ENCODE data around the gene CCDC177. TPM values are rescaled to one million over a fixed set of nuclear protein-coding genes. Genes with fewer than 3 reads are reported as not detected.

The CCDC177 gene
- total RNA-seq, result not detected

- TF ChIP-seq CTCF (IDR thresholded peaks at IDR 0.05; ENCODE audit: low read depth), result no peak
Observed at GRCh38 chr14:69574263-69574953, at the start of gene CCDC177. Gene CCDC177 (minus strand): TSS chr14:69574871. CDS start chr14:69573622, 1,249 bp downstream.

- no peak for TF ChIP-seq CTCF (IDR thresholded peaks at IDR 0.05; ENCODE audit: low read depth)
Observed at GRCh38 chr14:69624136-69624535, 49.5 kb upstream of the CCDC177 start.

- TF ChIP-seq CTCF (IDR thresholded peaks at IDR 0.05; ENCODE audit: low read depth), result no peak
Observed at GRCh38 chr14:69620981-69621380, 46.3 kb upstream of the CCDC177 start.

- TF ChIP-seq CTCF (IDR thresholded peaks at IDR 0.05; ENCODE audit: low read depth), result no peak
Observed at GRCh38 chr14:69620211-69620611, 45.5 kb upstream of the CCDC177 start.

- no peak for TF ChIP-seq CTCF (IDR thresholded peaks at IDR 0.05; ENCODE audit: low read depth)
Observed at GRCh38 chr14:69619012-69619411, 44.3 kb upstream of the CCDC177 start.

- no peak for TF ChIP-seq CTCF (IDR thresholded peaks at IDR 0.05; ENCODE audit: low read depth)
Observed at GRCh38 chr14:69617796-69618195, 43.1 kb upstream of the CCDC177 start.

GRCh38 chr14:69616408-69616773, 41.7 kb upstream of the CCDC177 start:
- no peak for TF ChIP-seq CTCF (IDR thresholded peaks at IDR 0.05; ENCODE audit: low read depth)

All from subcutaneous adipose tissue (tissue), 4 donors.